Left cardiac atrium (tissue), 4 donors: ENCODE data around the gene ASPG. TPM values are rescaled to one million over a fixed set of nuclear protein-coding genes. Genes with fewer than 3 reads are reported as not detected.

Experiments used
- ATAC-seq, 2 donors: fragments of 200-7000 bp; cut with Tn5 transposase; one replicate each; pipeline ENCODE4 v1.9.1; 2020; ENCODE audit warnings: mild to moderate bottlenecking in 2 of 2, moderate library complexity in 2 of 2
- DNase-seq: peaks from one replicate; pipeline ENCODE4 v3.0.0-alpha.2; 2020
- intact Hi-C, 2 donors: fragments of 100-400 bp; cut with DNase I; formaldehyde crosslinking; loops; one replicate each; pipeline versions ENCODE4 v1.14.1 to v1.15.1; 2022 to 2023
- total RNA-seq, 2 donors: library from RNA; stranded (reverse); fragmentation: NEBNext Ultra II Directional; extraction: Animal tissue kit (Norgen Biotek cat#: 25700); gene quantifications; one replicate each; pipeline ENCODE4 v1.2.1, GENCODE V29; 2021
- donor health status: DM: no; HTN: yes; CAD: no.
- donor health status: DM: no; HTN: yes; CAD: no; lungs with severe emphysema.
- donor health status: DM: yes; HTN: yes; CAD: no.
- donor health status: Dilated cardiomyopathy.

The ASPG gene
- total RNA-seq, 2 donors from 2014 or later, result 92.0 to 168 TPM

DNA sequence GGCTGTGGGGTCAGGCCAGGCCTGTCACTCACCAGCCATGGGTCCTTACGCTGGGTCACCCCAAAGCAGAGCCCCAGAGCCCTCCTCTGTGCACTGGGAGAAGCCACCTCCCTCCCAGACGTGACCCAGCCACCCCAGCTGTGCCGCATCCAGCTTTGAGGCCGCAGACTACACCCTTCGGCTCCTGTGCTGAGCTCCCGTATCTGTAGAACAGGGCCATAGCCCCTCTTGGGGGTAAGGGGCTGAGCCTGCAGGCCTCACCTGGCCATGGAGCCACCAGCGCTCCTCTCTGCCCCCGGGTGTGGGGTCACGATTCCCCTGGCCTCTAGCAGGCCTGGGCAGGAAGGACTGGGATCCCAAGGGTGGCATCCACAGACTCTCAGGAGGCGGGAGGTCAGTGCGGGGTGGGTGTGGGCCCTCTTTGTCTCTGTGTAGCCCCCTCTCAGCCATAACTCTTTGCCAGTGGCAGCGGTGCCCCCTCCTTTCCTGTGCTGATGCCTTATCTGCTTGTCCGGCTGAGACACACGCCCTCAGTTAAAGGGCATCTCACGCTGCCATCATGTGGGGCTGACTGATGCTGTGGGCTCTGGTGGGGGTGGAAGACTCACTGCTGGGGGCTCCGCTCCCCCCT lies 16.3 kb downstream of the ASPG start:
- ATAC-seq, result no peak
- intact Hi-C loops, result no loop called here
- DNase-seq, result peak; percentile 14

DNA sequence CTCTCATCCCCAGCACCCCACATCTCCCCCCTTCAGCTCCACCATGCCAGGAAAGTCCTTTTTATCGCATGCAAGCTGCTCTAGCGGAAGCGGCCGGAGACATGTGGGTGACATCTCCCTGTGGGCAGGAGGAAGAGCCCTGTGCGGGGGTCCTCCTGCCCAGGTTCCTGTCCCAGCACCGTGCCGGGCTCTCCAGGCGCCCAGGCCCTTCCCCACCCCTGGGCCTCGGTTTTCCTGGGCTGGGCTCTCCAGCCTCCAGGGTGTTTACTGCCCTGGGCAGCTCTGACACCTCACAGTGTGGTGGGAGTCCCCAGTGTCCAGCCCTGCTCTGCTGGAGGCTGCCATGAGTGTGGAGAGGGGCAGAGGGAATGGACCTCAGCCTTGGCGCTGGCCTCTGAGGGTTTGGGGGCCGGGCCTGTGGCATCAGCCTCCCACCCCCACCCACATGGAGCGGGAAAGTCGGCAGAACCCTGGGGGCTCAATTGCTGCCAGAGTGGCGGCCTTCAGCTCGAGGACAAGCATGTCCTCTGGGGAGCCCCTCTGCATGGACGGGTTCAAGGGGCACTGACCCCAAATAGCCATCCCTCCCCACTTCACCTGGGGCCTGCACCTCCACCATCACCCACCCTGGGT lies 16.9 kb downstream of the ASPG start:
- DNase-seq (peak; percentile 17), ATAC-seq (no peak)

DNA sequence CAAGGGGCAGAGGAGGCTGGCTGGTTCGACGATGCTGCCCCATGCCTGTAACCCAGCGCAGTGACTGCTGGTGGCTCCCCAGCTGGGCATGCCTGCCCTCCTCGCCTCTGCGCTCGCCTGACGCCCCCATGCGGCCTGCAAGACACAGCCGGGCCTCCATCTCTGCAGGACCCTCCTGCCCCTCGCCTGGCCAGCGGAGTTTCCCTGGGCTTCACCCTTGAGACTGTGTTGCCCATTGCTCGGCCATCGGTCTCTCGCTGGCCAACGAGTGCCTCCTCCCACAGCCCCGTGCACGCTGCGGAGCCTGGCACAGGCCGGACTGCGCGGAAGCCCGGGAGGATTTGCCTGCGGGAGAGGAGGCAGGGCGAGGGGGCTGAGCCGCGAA lies 17.6 kb downstream of the ASPG start:
- DNase-seq (peak; percentile 14), ATAC-seq (no peak)
- intact Hi-C loops, result no loop called here

More for the DNA sequence above, 16.9 kb downstream of the ASPG start:
- intact Hi-C loops, result no loop called here

DNA sequence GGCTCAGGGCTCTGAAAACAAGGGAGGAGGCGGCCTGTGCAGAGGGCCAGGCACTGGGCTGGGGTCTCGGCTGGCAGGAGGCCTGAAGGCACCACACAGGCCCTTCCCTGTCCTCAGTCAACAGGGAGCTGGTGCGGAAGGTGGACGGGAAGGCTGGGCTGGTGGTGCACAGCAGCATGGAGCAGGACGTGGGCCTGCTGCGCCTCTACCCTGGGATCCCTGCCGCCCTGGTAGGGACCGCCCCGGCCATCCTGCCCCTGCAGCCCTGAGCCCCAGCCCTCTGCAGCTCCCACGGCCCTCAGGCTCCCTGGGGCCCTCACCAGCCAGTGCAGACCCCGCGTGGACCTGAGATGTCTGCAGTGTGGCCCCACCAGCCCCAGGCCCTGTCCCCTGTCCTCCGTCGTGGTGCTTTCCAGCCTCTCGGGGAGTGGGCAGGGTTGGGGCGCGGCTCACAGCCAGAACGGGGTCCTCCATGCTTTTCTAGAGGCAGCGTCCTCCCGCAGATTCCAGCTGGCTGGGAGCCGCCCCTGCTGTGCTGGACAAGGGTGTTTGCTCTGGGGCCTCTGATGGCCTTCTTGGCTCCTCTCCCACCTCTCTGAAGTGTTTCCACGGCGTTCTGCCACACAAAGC lies 18.1 kb downstream of the ASPG start:
- intact Hi-C loops, result no loop called here
- peak in 1 of 2 donors; percentile 25 for ATAC-seq
- DNase-seq, result peak; percentile 28

DNA sequence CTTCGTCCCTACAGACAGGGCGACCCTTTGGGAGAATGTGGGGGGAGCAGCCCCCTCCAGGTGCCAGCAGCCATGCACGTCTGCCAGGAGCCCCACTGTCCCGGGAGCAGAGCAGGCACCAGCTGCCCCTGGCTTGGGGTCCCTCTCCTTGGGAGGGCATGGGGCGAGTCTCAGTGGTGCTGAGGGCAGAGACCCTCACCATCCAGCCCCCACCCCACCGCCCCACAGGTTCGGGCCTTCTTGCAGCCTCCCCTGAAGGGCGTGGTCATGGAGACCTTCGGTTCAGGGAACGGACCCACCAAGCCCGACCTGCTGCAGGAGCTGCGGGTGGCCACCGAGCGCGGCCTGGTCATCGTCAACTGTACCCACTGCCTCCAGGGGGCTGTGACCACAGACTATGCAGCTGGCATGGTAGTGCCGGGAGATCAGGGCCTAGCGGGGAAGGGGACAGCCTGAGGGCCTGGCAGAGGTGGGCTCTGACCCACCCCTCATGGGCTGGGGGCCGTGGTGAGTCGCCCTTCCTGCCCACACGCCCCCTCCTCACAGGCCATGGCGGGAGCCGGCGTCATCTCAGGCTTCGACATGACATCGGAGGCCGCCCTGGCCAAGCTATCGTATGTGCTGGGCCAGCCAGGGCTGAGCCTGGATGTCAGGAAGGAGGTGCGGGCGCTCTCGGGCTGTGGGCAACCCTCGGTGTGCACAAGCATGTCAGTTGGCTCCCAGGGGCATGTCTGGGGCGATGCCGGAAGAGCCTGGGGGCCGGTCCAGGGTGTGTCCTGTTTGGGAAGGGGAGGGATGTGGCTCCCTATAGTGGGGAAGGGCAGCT lies 18.8 kb downstream of the ASPG start:
- ATAC-seq (no peak), DNase-seq (peak; percentile 23)
- intact Hi-C loops, result no loop called here

DNA sequence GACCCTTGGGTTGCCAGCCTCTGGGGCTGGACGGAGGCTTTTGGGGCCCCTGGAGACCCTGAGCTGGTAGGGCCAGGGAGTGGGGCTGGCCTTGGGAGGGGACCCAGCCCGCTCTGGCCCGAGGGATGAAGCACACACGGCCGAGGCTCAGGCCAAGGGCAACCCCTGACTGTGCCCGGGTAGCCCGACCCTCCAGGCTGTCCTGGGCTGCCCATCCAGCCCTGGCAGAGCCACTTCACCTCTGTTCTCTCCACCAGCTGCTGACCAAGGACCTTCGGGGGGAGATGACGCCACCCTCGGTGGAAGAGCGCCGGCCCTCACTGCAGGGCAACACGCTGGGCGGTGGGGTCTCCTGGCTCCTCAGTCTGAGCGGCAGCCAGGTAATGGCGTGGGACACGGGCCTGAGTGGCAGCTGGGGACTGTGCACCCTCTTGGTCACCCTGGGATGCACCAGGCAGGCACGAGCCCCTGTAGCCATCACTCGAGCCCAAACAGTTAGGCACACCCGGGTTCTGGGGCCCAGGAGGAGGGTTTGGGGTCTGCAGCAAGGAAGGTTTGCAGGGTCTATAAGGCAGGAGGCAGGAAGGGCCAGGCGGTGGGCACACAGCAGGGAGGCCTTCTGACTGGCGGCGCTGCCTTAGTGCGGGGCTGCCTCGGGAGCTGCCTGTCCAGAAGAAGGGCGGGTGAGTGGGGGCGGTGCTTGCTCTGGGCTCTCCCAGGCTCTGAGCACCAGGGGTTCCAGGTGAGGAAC lies 19.7 kb downstream of the ASPG start:
- intact Hi-C loops, result no loop called here
- ATAC-seq, result no peak
- peak; percentile 17 for DNase-seq

DNA sequence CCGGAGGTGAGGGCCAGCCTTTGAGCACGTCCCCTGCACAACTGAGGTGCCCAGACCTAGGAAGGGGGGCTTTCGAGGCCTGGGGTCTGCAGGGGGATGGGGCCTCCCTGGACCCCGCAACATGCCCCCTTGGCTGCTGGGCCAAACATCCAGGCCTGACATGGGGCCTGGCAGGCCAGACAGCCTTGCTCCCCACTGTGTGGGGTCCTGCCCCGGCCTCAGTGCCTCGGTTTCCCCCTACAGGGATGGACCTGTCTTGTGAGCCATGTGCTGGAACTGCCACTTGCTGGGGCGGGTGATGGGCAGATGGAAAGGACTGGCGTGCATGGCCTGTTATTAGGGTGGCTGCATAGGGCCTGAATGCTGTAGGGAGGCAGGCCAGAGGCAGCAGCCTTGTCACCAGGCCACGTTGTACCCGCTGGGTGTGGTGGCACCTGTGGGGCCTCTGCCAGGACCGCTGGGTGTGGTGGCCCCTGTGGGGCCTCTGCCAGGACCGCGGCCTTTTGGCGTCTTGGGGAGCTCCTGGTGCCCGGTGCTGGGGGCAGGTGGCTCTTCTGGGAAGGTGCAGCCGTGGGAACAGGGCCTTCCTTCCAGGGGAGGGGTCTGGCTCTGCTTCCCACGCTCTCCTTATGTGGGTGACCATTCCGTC lies 20.4 kb downstream of the ASPG start:
- DNase-seq (peak; percentile 16), ATAC-seq (no peak)
- intact Hi-C loops, result no loop called here

DNA sequence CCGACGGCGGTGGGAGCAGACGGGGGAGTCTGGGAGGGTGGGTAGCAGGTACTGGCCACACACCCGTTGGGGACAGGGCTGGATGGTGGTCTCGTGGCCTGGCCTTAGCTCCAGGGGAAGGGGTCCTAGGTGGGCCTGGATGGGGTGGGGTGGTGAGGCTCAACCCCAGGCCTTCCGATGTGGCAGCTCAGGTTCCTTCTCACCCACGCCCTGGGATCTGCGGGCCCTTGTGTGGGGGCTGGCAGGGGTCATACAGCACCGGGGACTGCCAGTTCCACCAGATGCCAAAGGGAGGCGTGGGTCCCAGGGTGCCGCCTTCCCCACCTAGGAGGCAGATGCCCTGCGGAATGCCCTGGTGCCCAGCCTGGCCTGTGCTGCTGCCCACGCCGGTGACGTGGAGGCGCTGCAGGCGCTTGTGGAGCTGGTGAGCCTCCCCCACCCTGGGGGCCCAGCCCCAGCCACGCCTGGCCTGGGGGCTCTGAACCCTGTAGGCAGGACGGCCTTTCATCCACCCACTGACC lies 21.0 kb downstream of the ASPG start:
- peak; percentile 16 for DNase-seq
- intact Hi-C loops, result no loop called here
- no peak for ATAC-seq

DNA sequence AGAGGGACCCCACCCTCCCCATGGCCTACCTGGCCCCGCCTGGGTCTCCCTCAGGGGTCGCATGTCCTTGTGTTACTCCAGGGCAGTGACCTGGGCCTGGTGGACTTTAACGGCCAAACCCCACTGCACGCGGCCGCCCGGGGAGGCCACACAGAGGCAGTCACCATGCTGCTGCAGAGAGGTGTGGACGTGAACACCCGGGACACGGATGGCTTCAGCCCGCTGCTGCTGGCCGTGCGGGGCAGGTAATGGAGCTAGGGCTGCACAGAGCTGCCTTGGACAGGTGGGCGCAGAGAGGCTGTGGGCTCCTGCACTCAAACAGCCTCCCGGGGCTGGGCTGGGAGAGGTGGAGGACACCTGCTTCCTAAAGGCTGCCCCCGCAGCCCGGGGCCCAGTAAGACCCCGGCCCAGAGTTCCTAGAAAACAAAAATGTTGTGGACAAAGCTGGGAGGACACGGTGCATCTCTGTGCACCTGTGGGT lies 21.6 kb downstream of the ASPG start:
- DNase-seq, result peak; percentile 18
- no peak for ATAC-seq
- intact Hi-C loops, result no loop called here

DNA sequence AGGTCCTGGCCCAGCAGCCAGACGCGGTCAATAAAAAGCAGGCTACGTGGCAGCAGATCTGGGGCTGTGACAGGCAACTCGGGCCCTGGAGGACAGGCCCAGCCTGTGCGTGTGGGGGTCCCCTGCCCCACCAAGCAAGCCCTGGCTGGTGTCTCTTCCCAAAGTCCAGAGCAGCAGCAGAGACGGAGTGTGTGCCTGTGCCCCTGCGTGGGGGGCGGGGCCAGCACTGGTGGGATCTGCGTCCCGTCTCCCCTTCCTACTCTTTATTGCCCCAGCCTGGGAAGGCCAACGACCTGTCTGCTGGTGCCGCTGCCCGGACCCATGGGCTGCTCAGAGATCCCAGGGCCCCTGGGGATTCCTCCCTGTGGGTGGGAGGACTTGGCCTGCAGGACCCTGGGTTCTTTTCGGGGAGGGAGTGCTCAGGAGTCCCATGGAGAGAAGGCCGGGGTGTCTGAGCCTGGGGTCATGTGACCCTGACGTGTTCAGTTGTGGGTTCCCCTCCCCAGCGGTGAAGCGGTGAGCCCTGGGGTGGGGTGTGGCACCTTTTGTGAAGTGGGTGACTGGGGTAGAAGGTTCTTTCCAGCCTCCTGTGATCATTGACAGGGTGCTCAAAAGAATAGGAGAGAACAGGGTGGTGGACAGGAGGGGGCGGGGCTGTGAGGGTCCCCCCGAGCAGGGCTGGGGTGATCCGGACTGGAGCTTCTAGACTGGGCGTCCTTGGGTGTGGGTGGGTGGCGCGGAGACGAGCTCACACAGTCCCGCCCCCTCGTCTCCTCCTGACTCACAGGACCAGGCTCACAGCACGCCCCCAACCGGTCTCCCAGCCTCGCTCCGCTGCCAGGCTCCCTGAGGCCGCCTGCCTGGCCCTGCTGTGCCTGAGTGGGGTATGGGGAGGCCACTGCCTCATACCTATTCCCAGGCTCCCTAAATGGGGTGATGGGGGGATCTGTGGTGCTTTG lies 22.4 kb downstream of the ASPG start:
- DNase-seq, result peak; percentile 22
- ATAC-seq, result no peak
- intact Hi-C loops, result no loop called here

DNA sequence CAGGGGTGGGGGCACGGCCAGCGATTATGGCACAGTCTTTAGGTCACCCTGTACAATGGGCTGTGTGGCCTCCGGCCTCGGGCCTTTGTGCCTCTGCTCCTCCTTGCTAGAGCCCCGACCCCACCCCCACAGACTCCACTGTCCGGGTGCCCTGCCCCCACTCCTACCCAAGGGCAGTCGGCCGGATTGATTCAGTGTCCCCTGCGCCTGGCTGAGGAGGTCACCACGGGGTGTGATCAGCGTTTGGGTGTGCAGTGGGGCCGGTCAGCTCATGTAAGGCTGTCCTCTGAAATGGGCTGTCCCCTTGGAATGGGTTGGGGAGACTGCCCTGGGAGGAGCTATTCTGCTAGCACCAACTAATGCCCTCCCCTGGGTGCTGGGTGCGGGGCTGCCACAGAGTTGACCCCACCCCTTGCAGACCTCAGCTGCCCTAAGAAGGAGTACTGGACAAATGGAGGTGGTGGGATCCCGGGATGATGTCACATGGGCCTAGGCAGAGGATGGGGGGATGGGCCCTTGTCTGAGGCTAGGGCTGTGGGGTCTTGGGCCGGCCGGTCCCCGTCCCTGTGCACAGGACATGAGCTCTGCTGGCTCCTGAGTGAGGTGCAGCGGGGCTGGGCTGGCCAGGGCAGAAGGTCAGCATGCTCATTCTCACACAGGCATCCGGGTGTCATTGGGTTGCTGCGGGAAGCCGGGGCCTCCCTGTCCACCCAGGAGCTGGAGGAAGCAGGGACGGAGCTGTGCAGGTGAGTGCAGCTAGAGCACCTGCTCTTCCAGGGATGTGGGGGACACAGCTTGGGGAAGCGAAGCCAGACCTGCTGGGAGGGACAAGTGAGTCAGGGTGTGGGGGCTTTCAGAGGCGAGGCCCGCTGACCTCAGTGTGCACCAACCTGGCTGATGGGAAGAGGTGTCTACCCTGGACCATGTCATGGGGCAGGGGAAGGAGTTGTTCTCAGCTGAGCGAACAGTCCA lies 23.4 kb downstream of the ASPG start:
- DNase-seq (peak; percentile 17), ATAC-seq (no peak)
- intact Hi-C loops, result no loop called here

DNA sequence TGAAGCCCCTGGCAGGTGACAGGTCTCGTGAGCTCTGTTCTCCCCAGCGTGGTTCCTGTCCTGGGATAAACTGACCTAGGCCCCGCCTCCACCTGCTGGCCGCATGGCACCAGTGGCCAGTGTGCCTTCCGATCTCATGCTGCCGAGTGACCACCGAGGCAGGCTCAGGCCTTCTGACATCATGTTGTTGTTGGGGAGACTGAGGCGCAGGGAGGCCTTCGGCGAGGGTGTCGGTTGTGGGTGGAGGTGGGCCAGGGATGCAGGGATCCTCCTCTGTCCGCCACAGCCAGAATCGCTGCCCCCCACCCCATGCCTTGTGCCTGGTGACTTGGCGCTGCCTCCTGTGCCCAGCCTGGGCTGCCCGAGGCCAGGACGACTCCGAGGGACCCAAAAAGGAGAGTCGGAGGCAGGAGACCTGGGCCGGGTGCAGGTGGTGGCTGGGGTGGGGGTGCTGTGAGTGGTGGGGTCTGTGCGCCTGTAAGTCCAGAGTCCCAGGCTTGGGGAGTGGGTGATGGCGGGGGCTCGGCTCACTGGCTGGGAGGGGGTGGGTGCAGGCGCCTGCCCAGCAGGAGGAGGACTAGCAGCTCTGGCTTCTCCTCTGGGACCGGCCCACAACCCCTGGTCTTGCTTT lies 24.3 kb downstream of the ASPG start:
- intact Hi-C loops, result no loop called here
- no peak for ATAC-seq
- peak; percentile 11 for DNase-seq

DNA sequence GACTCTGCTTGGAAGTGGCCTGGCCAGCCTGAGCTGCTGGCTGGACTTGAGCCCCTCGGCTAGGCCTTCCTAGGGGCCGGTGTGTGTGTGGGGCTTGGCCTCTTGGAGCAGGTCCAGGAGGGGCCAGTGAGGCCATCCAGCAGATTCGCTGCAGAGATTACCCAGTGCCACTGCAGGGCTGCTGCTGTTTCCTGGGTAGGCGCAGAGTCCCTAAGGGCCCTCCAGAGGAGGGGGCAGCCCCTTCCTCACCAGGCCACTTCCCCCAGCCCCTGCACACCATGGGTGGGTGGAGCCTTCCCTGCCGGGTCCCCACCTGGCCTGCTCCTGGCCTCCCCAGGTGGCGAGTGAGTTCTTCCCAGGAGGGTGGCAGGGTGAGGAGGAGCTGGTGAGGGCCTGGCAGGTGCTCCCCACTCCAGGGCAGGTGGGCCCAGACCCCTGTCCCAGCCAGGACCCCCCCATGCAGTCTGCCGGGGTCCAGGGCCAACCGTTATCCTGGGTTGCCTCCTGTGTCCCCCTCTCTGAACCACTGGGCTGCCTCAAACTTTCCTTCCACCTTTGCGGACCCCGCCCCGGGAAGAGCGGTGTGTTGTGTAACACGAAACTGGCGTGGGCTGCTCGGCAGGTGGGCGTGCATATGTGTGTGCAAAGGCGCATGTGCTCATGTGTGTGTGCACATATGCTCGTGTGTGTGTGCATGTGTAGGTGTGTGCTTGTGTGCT lies 25.1 kb downstream of the ASPG start:
- intact Hi-C loops, result no loop called here
- peak; percentile 18 for DNase-seq
- ATAC-seq, result no peak

DNA sequence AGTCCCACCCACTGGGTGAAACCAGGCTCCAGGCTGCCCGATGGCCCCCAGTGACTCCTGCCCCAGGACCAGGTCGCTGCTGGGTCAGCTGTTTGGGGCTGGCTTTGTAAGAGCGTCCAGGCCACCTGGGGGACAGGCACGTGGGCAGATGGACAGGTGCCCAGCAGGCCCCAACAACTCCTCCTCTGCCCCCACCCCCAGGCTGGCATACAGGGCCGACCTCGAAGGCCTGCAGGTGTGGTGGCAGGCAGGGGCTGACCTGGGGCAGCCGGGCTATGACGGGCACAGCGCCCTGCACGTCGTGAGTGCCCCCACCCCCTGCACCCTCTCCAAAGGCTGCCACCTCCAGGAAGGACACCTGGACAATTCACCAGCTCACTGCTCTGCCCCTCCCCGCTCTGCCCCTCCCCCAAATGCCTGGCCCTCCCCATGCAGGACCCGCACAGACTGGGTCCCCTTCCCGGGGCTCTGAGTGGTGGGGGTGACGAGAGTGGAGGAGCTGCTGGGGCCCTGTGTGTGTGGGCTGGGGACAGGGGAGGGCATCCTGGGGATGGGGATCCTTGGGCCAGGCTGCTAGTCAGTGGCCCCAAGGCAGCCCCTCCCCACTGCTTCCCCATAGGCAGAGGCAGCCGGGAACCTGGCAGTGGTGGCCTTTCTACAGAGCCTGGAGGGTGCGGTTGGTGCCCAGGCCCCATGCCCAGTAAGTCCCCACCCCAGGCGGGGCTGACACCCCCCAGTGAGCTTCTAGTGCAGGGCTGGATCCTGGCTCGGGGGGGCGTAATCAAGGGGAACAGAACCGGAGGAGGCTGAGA lies 26.0 kb downstream of the ASPG start:
- ATAC-seq (no peak), DNase-seq (peak; percentile 16)
- intact Hi-C loops, result no loop called here
